ENCODE results near the gene PROZ.

Gene PROZ

GRCh38 chr13:113129921-113130750 is 28.3 kb upstream of the PROZ start:
- H3K27me3 ChIP-seq (replicated peaks; ENCODE audit: control insufficient read depth, insufficient read depth, low read length) = no peaks in the 10 kb centered on the region
- DNase-seq (ENCODE audit: extremely low read depth, insufficient read length) = no peak

GRCh38 chr13:113135281-113135760 is 23.1 kb upstream of the PROZ start:
- no peak for TF ChIP-seq CTCF (IDR thresholded peaks at IDR 0.05; ENCODE audit: insufficient read depth, low read length, poor library complexity, severe bottlenecking)
- Histone ChIP-seq H3K36me3 (ENCODE audit: control insufficient read depth, insufficient read depth, low read length) (no peaks in the 10 kb centered on the region), H3K27me3 (replicated peaks; ENCODE audit: control insufficient read depth, insufficient read depth, low read length) (no peaks in the 10 kb centered on the region), H3K4me3 (replicated peaks; ENCODE audit: low read depth, low read length) (no peak overlapping the region)
- no peak for DNase-seq (ENCODE audit: extremely low read depth, insufficient read length)

More at GRCh38 chr13:113129921-113130750, 28.3 kb upstream of the PROZ start:
- no peak overlapping the region for H3K4me3 ChIP-seq (replicated peaks; ENCODE audit: low read depth, low read length)
- H3K36me3 ChIP-seq (ENCODE audit: control insufficient read depth, insufficient read depth, low read length) = no peaks in the 10 kb centered on the region
- no peak for TF ChIP-seq CTCF (IDR thresholded peaks at IDR 0.05; ENCODE audit: insufficient read depth, low read length, poor library complexity, severe bottlenecking)

- Histone ChIP-seq H3K36me3 (ENCODE audit: control insufficient read depth, insufficient read depth, low read length) (no peaks in the 10 kb centered on the region), H3K27me3 (replicated peaks; ENCODE audit: control insufficient read depth, insufficient read depth, low read length) (no peaks in the 10 kb centered on the region; the same call in 1 of the 2 replicates), H3K4me3 (replicated peaks; ENCODE audit: low read depth, low read length) (no peak overlapping the region)
- no peak for TF ChIP-seq CTCF (IDR thresholded peaks at IDR 0.05; ENCODE audit: insufficient read depth, low read length, poor library complexity, severe bottlenecking)
- no peak for DNase-seq (ENCODE audit: extremely low read depth, insufficient read length)
Observed at GRCh38 chr13:113137691-113138298, 20.7 kb upstream of the PROZ start.

GRCh38 chr13:113138792-113139551 is 19.5 kb upstream of the PROZ start:
- H3K27me3 ChIP-seq (replicated peaks; ENCODE audit: control insufficient read depth, insufficient read depth, low read length) = no peaks in the 10 kb centered on the region; the same call in 1 of the 2 replicates
- no peak for DNase-seq (ENCODE audit: extremely low read depth, insufficient read length)

More at GRCh38 chr13:113138792-113139551, 19.5 kb upstream of the PROZ start:
- H3K4me3 ChIP-seq (replicated peaks; ENCODE audit: low read depth, low read length) = no peak overlapping the region
- no peaks in the 10 kb centered on the region for H3K36me3 ChIP-seq (ENCODE audit: control insufficient read depth, insufficient read depth, low read length)
- TF ChIP-seq CTCF (IDR thresholded peaks at IDR 0.05; ENCODE audit: insufficient read depth, low read length, poor library complexity, severe bottlenecking) = no peak
